Measurements from ENCODE around the gene ADAM15.
A peak's percentile ranks its signal among the peaks of the same experiment; 100 is the strongest.

ADAM15 gene

GRCh38 chr1:155012776-155013602 lies 38.1 kb upstream of the ADAM15 start:
- no peak for DNase-seq

- DNase-seq = no peak
Observed at GRCh38 chr1:155013632-155014031, 37.5 kb upstream of the ADAM15 start.

DNA sequence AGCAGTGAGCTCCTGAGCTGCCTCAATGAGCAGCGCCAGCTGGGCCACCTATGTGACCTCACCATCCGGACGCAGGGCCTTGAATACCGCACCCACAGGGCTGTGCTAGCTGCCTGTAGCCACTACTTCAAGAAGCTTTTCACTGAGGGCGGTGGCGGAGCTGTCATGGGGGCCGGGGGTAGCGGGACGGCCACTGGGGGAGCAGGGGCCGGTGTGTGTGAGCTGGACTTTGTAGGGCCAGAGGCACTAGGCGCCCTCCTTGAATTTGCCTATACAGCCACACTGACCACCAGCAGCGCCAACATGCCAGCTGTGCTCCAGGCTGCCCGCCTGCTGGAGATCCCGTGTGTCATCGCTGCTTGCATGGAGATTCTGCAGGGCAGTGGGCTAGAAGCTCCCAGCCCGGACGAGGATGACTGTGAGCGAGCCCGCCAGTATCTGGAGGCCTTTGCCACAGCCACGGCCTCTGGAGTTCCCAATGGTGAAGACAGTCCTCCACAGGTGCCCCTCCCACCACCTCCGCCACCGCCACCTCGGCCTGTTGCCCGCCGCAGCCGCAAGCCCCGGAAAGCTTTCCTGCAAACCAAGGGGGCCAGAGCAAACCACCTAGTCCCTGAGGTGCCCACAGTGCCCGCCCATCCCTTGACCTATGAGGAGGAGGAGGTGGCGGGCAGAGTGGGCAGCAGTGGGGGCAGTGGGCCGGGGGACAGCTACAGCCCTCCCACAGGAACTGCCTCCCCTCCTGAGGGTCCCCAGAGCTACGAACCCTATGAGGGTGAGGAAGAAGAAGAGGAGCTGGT lies 36.2 kb upstream of the ADAM15 start:
- DNase-seq = no peak

GRCh38 chr1:155015527-155016230 lies 35.4 kb upstream of the ADAM15 start:
- no peak for DNase-seq

DNA sequence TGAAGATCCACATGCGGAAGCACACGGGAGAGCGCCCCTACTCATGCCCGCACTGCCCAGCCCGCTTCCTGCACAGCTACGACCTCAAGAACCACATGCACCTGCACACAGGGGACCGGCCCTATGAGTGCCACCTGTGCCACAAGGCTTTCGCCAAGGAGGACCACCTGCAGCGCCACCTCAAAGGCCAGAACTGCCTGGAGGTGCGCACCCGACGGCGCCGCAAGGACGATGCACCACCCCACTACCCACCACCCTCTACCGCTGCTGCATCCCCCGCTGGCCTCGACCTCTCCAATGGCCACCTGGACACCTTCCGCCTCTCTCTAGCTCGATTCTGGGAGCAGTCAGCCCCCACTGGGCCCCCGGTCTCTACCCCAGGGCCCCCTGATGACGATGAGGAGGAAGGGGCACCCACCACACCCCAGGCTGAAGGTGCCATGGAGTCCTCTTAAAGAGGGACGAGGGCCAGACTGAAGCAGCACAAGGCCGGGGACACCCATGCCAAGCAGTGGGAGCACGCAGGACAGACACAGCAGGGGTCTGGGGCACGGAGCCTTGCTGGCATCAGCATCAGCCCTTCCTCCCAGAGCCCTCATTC lies 34.8 kb upstream of the ADAM15 start:
- no peak for DNase-seq

GRCh38 chr1:155017041-155017945 lies 33.8 kb upstream of the ADAM15 start:
- peak; percentile 9 for DNase-seq

- no peak for DNase-seq
Observed at GRCh38 chr1:155017946-155018316, 33.2 kb upstream of the ADAM15 start.

- no peak for DNase-seq
Observed at GRCh38 chr1:155018617-155019348, 32.3 kb upstream of the ADAM15 start.

DNA sequence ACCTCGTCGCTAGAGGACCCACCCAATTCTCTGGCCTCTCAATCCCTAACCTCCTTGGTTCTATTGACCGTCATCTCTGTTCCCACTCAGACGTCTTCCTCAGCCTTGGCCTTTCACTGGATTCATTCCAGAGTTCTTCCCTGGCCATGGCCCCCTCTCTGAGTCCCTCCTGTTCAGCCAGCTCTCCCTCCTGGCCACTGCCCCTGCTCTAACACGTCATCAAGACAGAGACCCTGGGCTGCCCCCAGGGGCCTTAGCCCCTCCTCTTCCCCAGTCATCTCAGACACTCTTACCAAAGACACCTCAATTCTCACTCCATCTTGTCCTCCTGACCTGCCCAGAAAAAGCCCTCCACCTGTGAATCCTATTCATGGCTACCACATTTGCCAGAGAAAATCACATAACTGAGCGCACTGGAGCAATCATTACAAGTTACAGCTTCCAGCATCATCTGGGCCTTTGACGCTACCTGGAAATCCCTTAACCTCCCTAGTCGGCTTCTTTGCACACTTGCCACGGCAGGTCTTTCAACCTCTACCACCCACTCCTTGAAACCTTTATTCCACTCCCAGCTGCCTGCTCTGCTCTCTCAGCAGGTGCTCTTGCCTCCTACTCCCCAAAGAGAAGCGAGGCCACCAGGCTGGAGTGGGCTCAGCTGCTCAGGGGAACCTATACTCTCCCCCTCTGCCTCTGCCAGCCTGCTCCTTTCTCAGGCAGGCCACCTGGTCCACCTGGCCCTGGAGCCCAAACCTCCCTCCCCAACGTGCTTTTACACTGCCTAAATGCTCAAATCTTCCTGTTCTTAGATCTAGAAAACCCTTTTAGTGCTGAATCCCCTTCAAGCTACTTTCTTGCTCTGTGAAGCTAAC lies 31.5 kb upstream of the ADAM15 start:
- no peak for DNase-seq

GRCh38 chr1:155022136-155022926 lies 28.8 kb upstream of the ADAM15 start:
- no peak for DNase-seq

- DNase-seq = peak; percentile 75
Observed at GRCh38 chr1:155022927-155023236, 28.2 kb upstream of the ADAM15 start.

- DNase-seq = no peak
Observed at GRCh38 chr1:155023627-155024026, 27.5 kb upstream of the ADAM15 start.

GRCh38 chr1:155024315-155024714 lies 26.8 kb upstream of the ADAM15 start:
- no peak for DNase-seq

- DNase-seq = no peak
Observed at GRCh38 chr1:155026154-155026553, 25.0 kb upstream of the ADAM15 start.

DNA sequence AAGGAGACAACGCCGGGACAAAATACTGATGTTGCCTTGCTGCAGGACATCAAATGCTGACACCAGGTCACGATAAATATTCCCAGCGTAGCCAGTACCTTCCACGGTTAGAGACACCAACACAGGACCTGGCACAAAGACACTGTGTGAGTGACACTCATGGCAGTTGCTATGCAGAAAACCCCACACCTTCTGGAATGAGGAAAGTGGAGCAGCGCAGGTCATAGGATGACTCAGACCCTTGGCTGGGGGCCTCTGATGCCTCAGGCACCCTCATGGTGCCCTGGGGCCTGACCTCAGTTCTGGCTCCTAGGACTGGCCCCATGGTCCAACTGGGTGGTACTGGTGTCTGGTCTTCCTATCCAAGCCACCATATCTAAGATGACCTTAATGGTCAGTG lies 24.5 kb upstream of the ADAM15 start:
- no peak for DNase-seq

- DNase-seq = no peak
Observed at GRCh38 chr1:155029513-155030242, 21.4 kb upstream of the ADAM15 start.

- no peak for DNase-seq
Observed at GRCh38 chr1:155030243-155030795, 20.8 kb upstream of the ADAM15 start.

DNA sequence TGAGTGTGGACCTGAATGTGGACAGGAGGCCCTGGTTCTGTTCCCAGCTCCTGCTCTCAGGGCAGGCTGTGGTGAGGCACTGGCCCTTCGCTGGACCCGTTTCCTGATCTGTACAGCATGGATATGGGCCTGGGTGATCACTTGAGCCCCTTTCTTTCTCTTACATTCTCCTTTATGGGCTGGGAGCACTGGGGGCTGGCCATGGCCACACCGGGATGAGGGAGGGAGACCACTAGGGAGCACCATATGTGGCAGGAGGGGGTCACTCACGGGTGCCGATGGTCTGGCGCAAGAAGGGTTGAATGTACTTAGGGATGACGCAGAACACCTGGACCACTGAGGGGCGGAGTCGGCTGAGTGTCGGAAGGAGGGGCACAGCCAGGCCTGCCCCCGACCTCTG lies 20.2 kb upstream of the ADAM15 start:
- DNase-seq = no peak

- DNase-seq = no peak
Observed at GRCh38 chr1:155032886-155033285, 18.2 kb upstream of the ADAM15 start.

Data from DMS79 (cell line).